Choroid plexus epithelial cell (primary cell): ENCODE data around the gene PAFAH1B2.

Source experiments
- DNase-seq: peaks from one replicate; pipeline ENCODE4 v3.0.0-alpha.2; 2010; ENCODE audit warnings: low read depth
- H3K4me3 ChIP-seq: 2 replicates; pipeline ENCODE4 v1.5.1; 2011; ENCODE audit warnings: low read depth, mild to moderate bottlenecking, control low read depth, low read length, moderate library complexity
- TF ChIP-seq, protein P1 (sequence below): conservative IDR thresholded peaks from 2 replicates; pipeline ENCODE4 v1.5.1; 2011; ENCODE audit warnings: low read depth, mild to moderate bottlenecking, control low read depth, inconsistent platforms, low read length, moderate library complexity

PAFAH1B2 gene

DNA sequence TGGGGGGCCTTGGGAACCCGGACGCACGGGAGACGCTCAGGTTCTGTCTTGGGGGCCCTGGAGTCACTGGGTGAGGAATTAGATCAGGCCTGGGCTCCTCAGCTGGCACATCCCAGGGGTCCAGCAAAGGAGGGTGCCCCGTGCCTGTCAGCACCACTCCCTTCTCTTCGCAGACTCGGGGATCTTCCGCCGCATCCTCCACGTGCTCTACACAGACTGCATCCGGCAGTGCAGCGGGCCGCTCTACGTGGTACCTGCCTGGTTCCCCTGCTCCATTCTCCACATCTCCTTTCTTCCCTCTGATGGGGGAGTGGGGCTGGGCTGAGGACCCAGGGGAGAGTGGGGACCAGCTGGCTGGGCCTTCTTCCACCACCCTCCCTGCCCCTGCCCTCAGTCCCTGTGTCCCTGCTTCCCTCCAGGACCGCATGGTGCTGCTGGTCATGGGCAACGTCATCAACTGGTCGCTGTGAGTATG lies 48.4 kb downstream of the PAFAH1B2 start:
- DNase-seq, result no peak
- TF ChIP-seq, protein P1, sequence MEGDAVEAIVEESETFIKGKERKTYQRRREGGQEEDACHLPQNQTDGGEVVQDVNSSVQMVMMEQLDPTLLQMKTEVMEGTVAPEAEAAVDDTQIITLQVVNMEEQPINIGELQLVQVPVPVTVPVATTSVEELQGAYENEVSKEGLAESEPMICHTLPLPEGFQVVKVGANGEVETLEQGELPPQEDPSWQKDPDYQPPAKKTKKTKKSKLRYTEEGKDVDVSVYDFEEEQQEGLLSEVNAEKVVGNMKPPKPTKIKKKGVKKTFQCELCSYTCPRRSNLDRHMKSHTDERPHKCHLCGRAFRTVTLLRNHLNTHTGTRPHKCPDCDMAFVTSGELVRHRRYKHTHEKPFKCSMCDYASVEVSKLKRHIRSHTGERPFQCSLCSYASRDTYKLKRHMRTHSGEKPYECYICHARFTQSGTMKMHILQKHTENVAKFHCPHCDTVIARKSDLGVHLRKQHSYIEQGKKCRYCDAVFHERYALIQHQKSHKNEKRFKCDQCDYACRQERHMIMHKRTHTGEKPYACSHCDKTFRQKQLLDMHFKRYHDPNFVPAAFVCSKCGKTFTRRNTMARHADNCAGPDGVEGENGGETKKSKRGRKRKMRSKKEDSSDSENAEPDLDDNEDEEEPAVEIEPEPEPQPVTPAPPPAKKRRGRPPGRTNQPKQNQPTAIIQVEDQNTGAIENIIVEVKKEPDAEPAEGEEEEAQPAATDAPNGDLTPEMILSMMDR, result no peak
- no peak overlapping the region for H3K4me3 ChIP-seq

DNA sequence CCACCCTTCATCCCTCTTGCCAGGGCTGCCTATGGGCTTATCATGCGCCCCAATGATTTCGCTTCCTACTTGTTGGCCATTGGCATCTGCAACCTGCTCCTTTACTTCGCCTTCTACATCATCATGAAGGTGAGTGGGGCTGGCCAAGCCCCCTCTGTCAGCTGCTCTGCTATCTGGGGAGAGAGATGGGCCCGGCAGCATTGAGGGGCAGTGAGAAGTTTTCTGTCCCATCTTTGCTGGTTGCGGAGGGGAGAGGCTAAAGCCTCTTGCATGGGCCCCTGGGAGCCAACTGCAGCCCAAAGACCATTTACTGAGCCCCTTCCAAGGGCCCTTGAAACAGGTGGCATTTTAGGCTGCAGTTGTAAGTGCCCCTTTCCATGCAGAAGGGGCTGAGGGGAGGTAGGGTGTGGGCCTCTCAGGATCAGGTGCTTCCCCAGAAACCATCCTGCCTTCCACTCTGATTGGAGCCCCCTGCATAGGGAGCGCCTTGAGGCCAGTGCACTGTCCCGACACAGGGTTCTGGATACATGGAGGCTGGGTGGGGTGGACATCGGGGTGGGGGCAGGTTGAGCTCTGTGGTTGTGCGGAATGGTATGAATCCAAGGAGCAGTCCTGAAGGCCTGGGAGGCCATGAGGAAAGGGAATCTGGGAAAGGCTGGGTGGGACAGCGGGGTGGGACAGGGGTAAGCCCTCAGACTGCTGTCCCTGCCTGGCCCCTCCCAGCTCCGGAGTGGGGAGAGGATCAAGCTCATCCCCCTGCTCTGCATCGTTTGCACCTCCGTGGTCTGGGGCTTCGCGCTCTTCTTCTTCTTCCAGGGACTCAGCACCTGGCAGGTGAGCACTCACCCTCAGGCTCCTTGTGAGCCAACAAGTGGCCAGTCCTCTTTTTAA lies 49.3 kb downstream of the PAFAH1B2 start:
- H3K4me3 ChIP-seq, result no peak overlapping the region
- no peak for DNase-seq
- TF ChIP-seq, protein P1, result no peak

DNA sequence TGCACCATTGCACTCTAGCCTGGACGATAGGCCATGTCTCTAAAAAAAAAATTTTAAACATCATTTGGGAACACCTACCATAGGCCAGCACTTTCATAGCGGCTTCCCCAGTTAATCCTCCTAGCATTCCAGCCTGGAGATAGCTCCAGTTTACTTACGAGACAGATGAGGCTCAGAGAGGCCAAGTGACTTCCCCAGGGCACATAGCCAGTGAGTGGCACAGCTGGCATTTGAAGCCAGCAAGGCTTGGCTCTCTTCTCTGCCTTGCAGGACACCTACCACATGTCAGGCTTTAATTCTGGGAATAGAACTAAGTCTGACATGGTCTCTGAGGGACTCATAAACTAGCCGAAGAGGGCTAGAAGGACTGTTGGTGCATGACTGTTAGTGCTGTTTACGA lies 50.2 kb downstream of the PAFAH1B2 start:
- TF ChIP-seq, protein P1, result no peak
- DNase-seq, result no peak
- no peak overlapping the region for H3K4me3 ChIP-seq

DNA sequence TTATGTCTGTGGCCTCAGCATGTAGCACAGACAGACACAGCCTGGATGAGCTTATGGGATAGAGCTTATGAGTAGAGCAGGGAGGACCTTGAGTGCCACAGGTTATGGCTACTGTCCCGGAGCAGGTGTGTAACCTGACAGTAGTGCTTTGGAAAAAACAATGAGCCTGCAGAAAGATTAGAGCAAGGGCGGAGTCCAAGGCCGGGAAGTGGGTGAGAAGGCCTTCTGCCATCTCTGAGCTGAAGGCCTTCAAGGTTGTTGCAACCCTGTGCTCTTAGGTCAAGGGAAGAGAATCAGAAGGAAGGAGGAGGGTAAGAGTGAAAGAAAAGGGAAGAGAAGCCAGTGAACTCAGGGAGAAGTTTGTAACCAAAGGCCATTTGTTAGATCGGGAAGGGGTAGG lies 51.2 kb downstream of the PAFAH1B2 start:
- TF ChIP-seq, protein P1, result no peak
- no peak overlapping the region for H3K4me3 ChIP-seq
- no peak for DNase-seq

DNA sequence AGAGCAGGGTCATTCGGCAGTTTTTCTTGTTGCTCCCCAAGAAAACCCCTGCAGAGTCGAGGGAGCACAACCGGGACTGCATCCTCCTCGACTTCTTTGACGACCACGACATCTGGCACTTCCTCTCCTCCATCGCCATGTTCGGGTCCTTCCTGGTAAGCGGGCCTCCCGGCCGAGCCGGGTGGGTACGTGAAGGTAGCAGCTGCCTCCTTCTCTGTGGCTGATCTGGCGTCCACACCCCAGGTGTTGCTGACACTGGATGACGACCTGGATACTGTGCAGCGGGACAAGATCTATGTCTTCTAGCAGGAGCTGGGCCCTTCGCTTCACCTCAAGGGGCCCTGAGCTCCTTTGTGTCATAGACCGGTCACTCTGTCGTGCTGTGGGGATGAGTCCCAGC lies 51.7 kb downstream of the PAFAH1B2 start:
- no peak for DNase-seq
- no peak overlapping the region for H3K4me3 ChIP-seq
- TF ChIP-seq, protein P1, result no peak

DNA sequence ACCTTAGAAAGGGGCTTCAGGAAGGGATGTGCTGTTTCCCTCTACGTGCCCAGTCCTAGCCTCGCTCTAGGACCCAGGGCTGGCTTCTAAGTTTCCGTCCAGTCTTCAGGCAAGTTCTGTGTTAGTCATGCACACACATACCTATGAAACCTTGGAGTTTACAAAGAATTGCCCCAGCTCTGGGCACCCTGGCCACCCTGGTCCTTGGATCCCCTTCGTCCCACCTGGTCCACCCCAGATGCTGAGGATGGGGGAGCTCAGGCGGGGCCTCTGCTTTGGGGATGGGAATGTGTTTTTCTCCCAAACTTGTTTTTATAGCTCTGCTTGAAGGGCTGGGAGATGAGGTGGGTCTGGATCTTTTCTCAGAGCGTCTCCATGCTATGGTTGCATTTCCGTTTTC lies 52.9 kb downstream of the PAFAH1B2 start:
- TF ChIP-seq, protein P1, result no peak
- H3K4me3 ChIP-seq, result no peak overlapping the region
- no peak for DNase-seq
